GM19043 (cell line): ENCODE measurements around the gene SLC7A10.
"Not testable (repeated sequence)": the region's sequence is repeated elsewhere in the genome, so short reads cannot be mapped to it uniquely, and the experiment has no call there.

Experiments
- ATAC-seq: cut with Tn5 transposase; IDR thresholded peaks from one replicate; pipeline ENCODE4 v1.9.1; 2021; ENCODE audit warnings: low read depth; ENCODE audit not compliant: unreplicated experiment

Gene SLC7A10

GRCh38 chr19:33239223-33239975, 13.7 kb upstream of the SLC7A10 start:
- no peak for ATAC-seq

GRCh38 chr19:33238481-33239149, 13.0 kb upstream of the SLC7A10 start:
- no peak for ATAC-seq

GRCh38 chr19:33236696-33237390, 11.2 kb upstream of the SLC7A10 start:
- ATAC-seq: no peak

GRCh38 chr19:33235996-33236350, 10.3 kb upstream of the SLC7A10 start:
- no peak for ATAC-seq

- ATAC-seq: peak; percentile 82
Measured at GRCh38 chr19:33235269-33235995, 9.8 kb upstream of the SLC7A10 start.

- no peak for ATAC-seq
Measured at GRCh38 chr19:33234736-33235135, 9.1 kb upstream of the SLC7A10 start.

GRCh38 chr19:33234092-33234491, 8.4 kb upstream of the SLC7A10 start:
- no peak for ATAC-seq

- no peak for ATAC-seq
Measured at GRCh38 chr19:33233056-33233873, 7.6 kb upstream of the SLC7A10 start.

GRCh38 chr19:33232656-33233055, 7.0 kb upstream of the SLC7A10 start:
- ATAC-seq: no peak

- ATAC-seq: no peak
Measured at GRCh38 chr19:33231511-33231910, 5.9 kb upstream of the SLC7A10 start.

- ATAC-seq: no peak
Measured at GRCh38 chr19:33229962-33230361, 4.3 kb upstream of the SLC7A10 start.

GRCh38 chr19:33227870-33228599, 2.4 kb upstream of the SLC7A10 start:
- ATAC-seq: no peak

GRCh38 chr19:33227242-33227650, 1.6 kb upstream of the SLC7A10 start:
- ATAC-seq: no peak

- ATAC-seq: no peak
Measured at GRCh38 chr19:33226550-33227241, 1.0 kb upstream of the SLC7A10 start.

GRCh38 chr19:33224694-33225457, 774 bp downstream of the SLC7A10 start:
- ATAC-seq: no peak

- not testable (repeated sequence) for ATAC-seq
Measured at GRCh38 chr19:33222255-33222654, 3.4 kb downstream of the SLC7A10 start.

GRCh38 chr19:33221638-33222037, 4.0 kb downstream of the SLC7A10 start:
- no peak for ATAC-seq

- no peak for ATAC-seq
Measured at GRCh38 chr19:33220735-33221134, 4.9 kb downstream of the SLC7A10 start.
